ENCODE data around the gene PPM1L.

- TF ChIP-seq, protein P1, sequence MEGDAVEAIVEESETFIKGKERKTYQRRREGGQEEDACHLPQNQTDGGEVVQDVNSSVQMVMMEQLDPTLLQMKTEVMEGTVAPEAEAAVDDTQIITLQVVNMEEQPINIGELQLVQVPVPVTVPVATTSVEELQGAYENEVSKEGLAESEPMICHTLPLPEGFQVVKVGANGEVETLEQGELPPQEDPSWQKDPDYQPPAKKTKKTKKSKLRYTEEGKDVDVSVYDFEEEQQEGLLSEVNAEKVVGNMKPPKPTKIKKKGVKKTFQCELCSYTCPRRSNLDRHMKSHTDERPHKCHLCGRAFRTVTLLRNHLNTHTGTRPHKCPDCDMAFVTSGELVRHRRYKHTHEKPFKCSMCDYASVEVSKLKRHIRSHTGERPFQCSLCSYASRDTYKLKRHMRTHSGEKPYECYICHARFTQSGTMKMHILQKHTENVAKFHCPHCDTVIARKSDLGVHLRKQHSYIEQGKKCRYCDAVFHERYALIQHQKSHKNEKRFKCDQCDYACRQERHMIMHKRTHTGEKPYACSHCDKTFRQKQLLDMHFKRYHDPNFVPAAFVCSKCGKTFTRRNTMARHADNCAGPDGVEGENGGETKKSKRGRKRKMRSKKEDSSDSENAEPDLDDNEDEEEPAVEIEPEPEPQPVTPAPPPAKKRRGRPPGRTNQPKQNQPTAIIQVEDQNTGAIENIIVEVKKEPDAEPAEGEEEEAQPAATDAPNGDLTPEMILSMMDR (IDR thresholded peaks at IDR 0.05), result no peak
- no peak for TF ChIP-seq POLR2A (IDR thresholded peaks at IDR 0.05)
These were observed 232.2 kb downstream of the PPM1L start for GRCh38 chr3:160987982-160988964.

All from vagina (tissue), 2 donors.